Astrocyte (in vitro differentiated cells and primary cell): Measurements from ENCODE around the gene TSFM. TPM values are rescaled to one million over a fixed set of nuclear protein-coding genes. Genes with fewer than 3 reads are reported as not detected.
A peak's percentile ranks its signal among the peaks of the same experiment; 100 is the strongest.

Source experiments
- DNase-seq: peaks from one replicate; pipeline ENCODE4 v3.0.0-alpha.2; 2010; ENCODE audit warnings: low read depth
- FAIRE-seq: peaks from 2 replicates; lab custom pipeline; 2011; peaks lifted over from hg19 to GRCh38; lab: Jason Lieb, UNC
- H2AFZ ChIP-seq: 2 replicates; pipeline ENCODE4 v1.6.0; 2012; ENCODE audit warnings: low read depth, low read length, inconsistent platforms
- H3K27ac ChIP-seq: 2 replicates; pipeline ENCODE4 v1.5.1; 2011; ENCODE audit warnings: low read depth, low read length, inconsistent platforms
- H3K27me3 ChIP-seq: 2 replicates; pipeline ENCODE4 v1.6.0; 2011; ENCODE audit warnings: low read length, inconsistent platforms; ENCODE audit not compliant: insufficient read depth
- H3K36me3 ChIP-seq: 2 replicates; pipeline ENCODE4 v1.5.1; 2011; ENCODE audit warnings: low read length, inconsistent platforms; ENCODE audit not compliant: insufficient read depth
- H3K4me1 ChIP-seq: 2 replicates; pipeline ENCODE4 v1.5.1; 2011; ENCODE audit warnings: low read length, inconsistent platforms; ENCODE audit not compliant: insufficient read depth
- H3K4me2 ChIP-seq: 2 replicates; pipeline ENCODE4 v1.6.0; 2012; ENCODE audit warnings: low read length, inconsistent platforms
- H3K4me3 ChIP-seq: 2 replicates; pipeline ENCODE4 v1.5.1; 2011; ENCODE audit warnings: low read depth, mild to moderate bottlenecking, low read length, inconsistent platforms; ENCODE audit not compliant: insufficient read depth
- H3K79me2 ChIP-seq: 2 replicates; pipeline ENCODE4 v1.6.0; 2012; ENCODE audit warnings: mild to moderate bottlenecking, low read length, inconsistent platforms; ENCODE audit not compliant: insufficient read depth
- H3K9ac ChIP-seq: 2 replicates; pipeline ENCODE4 v1.6.0; 2012; ENCODE audit warnings: mild to moderate bottlenecking, low read length, inconsistent platforms
- H3K9me3 ChIP-seq: 2 replicates; pipeline ENCODE4 v1.5.1; 2012; ENCODE audit warnings: low read depth, mild to moderate bottlenecking, low read length, inconsistent platforms; ENCODE audit not compliant: insufficient read depth
- H4K20me1 ChIP-seq: 2 replicates; pipeline ENCODE4 v1.6.0; 2012; ENCODE audit warnings: low read length, inconsistent platforms; ENCODE audit not compliant: insufficient read depth
- H3K27ac Mint-ChIP-seq: one replicate; pipeline ENCODE4 v1.8.0; 2021; ENCODE audit warnings: mild to moderate bottlenecking, mixed read lengths; ENCODE audit not compliant: unreplicated experiment
- H3K27me3 Mint-ChIP-seq: one replicate; pipeline ENCODE4 v1.8.0; 2021; ENCODE audit warnings: low read depth, mixed read lengths; ENCODE audit not compliant: unreplicated experiment
- H3K36me3 Mint-ChIP-seq: one replicate; pipeline ENCODE4 v1.8.0; 2021; ENCODE audit warnings: low read depth, mixed read lengths; ENCODE audit not compliant: unreplicated experiment
- H3K4me1 Mint-ChIP-seq: one replicate; pipeline ENCODE4 v1.8.0; 2021; ENCODE audit warnings: low read depth, mixed read lengths; ENCODE audit not compliant: unreplicated experiment
- H3K4me3 Mint-ChIP-seq: one replicate; pipeline ENCODE4 v1.8.0; 2021; ENCODE audit warnings: mild to moderate bottlenecking, moderate library complexity, mixed read lengths; ENCODE audit not compliant: unreplicated experiment
- H3K9me3 Mint-ChIP-seq: one replicate; pipeline ENCODE4 v1.8.0; 2021; ENCODE audit warnings: mild to moderate bottlenecking, mixed read lengths; ENCODE audit not compliant: unreplicated experiment
- CTCF ChIP-seq: IDR thresholded peaks from 2 replicates; pipeline ENCODE4 v1.5.1; 2011; ENCODE audit warnings: low read depth, mild to moderate bottlenecking, inconsistent platforms, low read length, moderate library complexity; ENCODE audit not compliant: insufficient read depth
- EZH2 ChIP-seq: IDR thresholded peaks from 2 replicates; pipeline ENCODE4 v1.6.1; 2012; ENCODE audit warnings: mild to moderate bottlenecking, low read length, inconsistent platforms; ENCODE audit not compliant: insufficient read depth
- total RNA-seq: library from RNA; stranded (reverse); gene quantifications from 2 replicates; pipeline ENCODE4 v1.2.1, GENCODE V29; 2021

The TSFM gene
- total RNA-seq, 1 donor from 2014 or later, result 26.6 TPM

GRCh38 chr12:57734591-57734990, 48.0 kb upstream of the TSFM start:
- no peak for FAIRE-seq
- peaks cover 65% of the 10 kb centered on the region for H3K27me3 ChIP-seq
- H3K4me3 Mint-ChIP-seq, result peak overlapping the region; percentile 65
- no peaks in the 10 kb centered on the region for H3K9me3 ChIP-seq
- no peak overlapping the region for H3K4me2 ChIP-seq
- no peak overlapping the region for H3K4me3 ChIP-seq
- no peak for DNase-seq
- H3K27ac ChIP-seq, result no peak overlapping the region
- H3K27me3 Mint-ChIP-seq, result peaks cover 73% of the 10 kb centered on the region
- no peak overlapping the region for H3K9ac ChIP-seq
- H2AFZ ChIP-seq, result no peak overlapping the region
- H3K4me1 ChIP-seq, result peaks cover 11% of the 10 kb centered on the region
- peaks cover 5% of the 10 kb centered on the region for H3K9me3 Mint-ChIP-seq
- no peak for TF ChIP-seq EZH2
- TF ChIP-seq CTCF, result no peak
- H3K36me3 Mint-ChIP-seq, result peaks cover 3% of the 10 kb centered on the region
- peaks cover 19% of the 10 kb centered on the region for H3K4me1 Mint-ChIP-seq
- no peaks in the 10 kb centered on the region for H3K36me3 ChIP-seq
- peaks cover 11% of the 10 kb centered on the region for H4K20me1 ChIP-seq
- no peaks in the 10 kb centered on the region for H3K79me2 ChIP-seq
- peak overlapping the region; percentile 88 for H3K27ac Mint-ChIP-seq

GRCh38 chr12:57735198-57735855, 47.3 kb upstream of the TSFM start:
- peak overlapping the region; percentile 41 for H3K4me3 ChIP-seq
- peak overlapping the region; percentile 79 for H3K4me2 ChIP-seq
- FAIRE-seq (no peak), DNase-seq (no peak)
- TF ChIP-seq CTCF (no peak), EZH2 (no peak)
- H2AFZ ChIP-seq, result peak overlapping the region; percentile 46
- no peaks in the 10 kb centered on the region for H3K79me2 ChIP-seq
- Mint-ChIP-seq H3K27ac (peak overlapping the region; percentile 72), H3K4me3 (peak overlapping the region; percentile 65), H3K36me3 (peaks cover 3% of the 10 kb centered on the region), H3K9me3 (peaks cover 5% of the 10 kb centered on the region), H3K27me3 (peaks cover 72% of the 10 kb centered on the region), H3K4me1 (peaks cover 19% of the 10 kb centered on the region)
- no peak overlapping the region for H3K9ac ChIP-seq
- no peaks in the 10 kb centered on the region for H3K9me3 ChIP-seq
- H3K27me3 ChIP-seq, result peaks cover 65% of the 10 kb centered on the region
- H3K4me1 ChIP-seq, result peaks cover 11% of the 10 kb centered on the region
- no peak overlapping the region for H3K27ac ChIP-seq
- no peaks in the 10 kb centered on the region for H3K36me3 ChIP-seq
- H4K20me1 ChIP-seq, result peaks cover 9% of the 10 kb centered on the region
